Liver (tissue), 9 donors: ENCODE data around the gene COL6A3. TPM values are rescaled to one million over a fixed set of nuclear protein-coding genes. Genes with fewer than 3 reads are reported as not detected.

Source experiments
- DNase-seq: peaks from one replicate; pipeline ENCODE4 v3.0.0-alpha.2; 2017; ENCODE audit warnings: low spot score
- H3K27ac ChIP-seq, 2 donors: one replicate each; pipeline ENCODE4 v1.7.0; 2013; ENCODE audit warnings: inconsistent platforms in 2 of 2, low read length in 2 of 2, control low read depth in 1 of 2, low read depth in 1 of 2, mild to moderate bottlenecking in 1 of 2
- H3K27me3 ChIP-seq, 4 donors: one replicate each; pipeline versions ENCODE4 v1.6.1 to v1.7.0; 2013; ENCODE audit warnings: low read length in 3 of 4, inconsistent platforms in 1 of 4, mild to moderate bottlenecking in 1 of 4, moderate library complexity in 1 of 4; ENCODE audit not compliant: control insufficient read depth in 4 of 4, insufficient read depth in 4 of 4
- H3K36me3 ChIP-seq, 4 donors: one replicate each; pipeline versions ENCODE4 v1.6.1 to v1.7.0; 2013; ENCODE audit warnings: low read length in 3 of 4, mild to moderate bottlenecking in 3 of 4, low read depth in 1 of 4, moderate library complexity in 1 of 4; ENCODE audit not compliant: control insufficient read depth in 4 of 4, insufficient read depth in 3 of 4
- H3K4me1 ChIP-seq, 4 donors: one replicate each; pipeline versions ENCODE4 v1.6.1 to v1.7.0; 2013; ENCODE audit warnings: low read length in 3 of 4, mild to moderate bottlenecking in 3 of 4, moderate library complexity in 1 of 4; ENCODE audit not compliant: control insufficient read depth in 4 of 4, insufficient read depth in 4 of 4
- H3K4me3 ChIP-seq, 3 donors: one replicate each; pipeline versions ENCODE4 v1.6.1 to v1.7.0; 2013; ENCODE audit warnings: low read length in 3 of 3, control low read depth in 1 of 3, low read depth in 1 of 3, mild to moderate bottlenecking in 1 of 3
- H3K9ac ChIP-seq, 2 donors: one replicate each; pipeline ENCODE4 v1.7.0; 2013; ENCODE audit warnings: low read length in 2 of 2, mild to moderate bottlenecking in 2 of 2, moderate library complexity in 2 of 2, control low read depth in 1 of 2, low read depth in 1 of 2
- H3K9me3 ChIP-seq, 4 donors: one replicate each; pipeline versions ENCODE4 v1.6.1 to v1.7.0; 2013; ENCODE audit warnings: low read length in 3 of 4; ENCODE audit not compliant: control insufficient read depth in 4 of 4
- FOXA1 ChIP-seq: IDR thresholded peaks from 2 replicates; pipeline ENCODE4 v1.6.1; 2016; ENCODE audit warnings: antibody characterized with exemption
- FOXA2 ChIP-seq: IDR thresholded peaks from 2 replicates; pipeline ENCODE4 v1.6.1; 2016; ENCODE audit warnings: antibody characterized with exemption
- GABPA ChIP-seq, 2 donors: IDR thresholded peaks in 1 of 2; conservative IDR thresholded peaks in 1 of 2; 2 replicates each; pipeline ENCODE4 v1.6.1; 2016; ENCODE audit warnings: antibody characterized with exemption in 2 of 2, mild to moderate bottlenecking in 1 of 2, moderate library complexity in 1 of 2
- HNF4A ChIP-seq, 2 donors: conservative IDR thresholded peaks; 2 replicates each; pipeline ENCODE4 v1.6.1; 2016; ENCODE audit warnings: antibody characterized with exemption in 2 of 2, mild to moderate bottlenecking in 2 of 2
- HNF4G ChIP-seq: IDR thresholded peaks from 2 replicates; pipeline ENCODE4 v1.6.1; 2016; ENCODE audit warnings: antibody characterized with exemption
- JUND ChIP-seq, 2 donors: IDR thresholded peaks; 2 replicates each; pipeline ENCODE4 v1.6.1; 2016; ENCODE audit warnings: antibody characterized with exemption in 2 of 2
- MAX ChIP-seq: IDR thresholded peaks from 2 replicates; pipeline ENCODE4 v1.6.1; 2016; ENCODE audit warnings: antibody characterized with exemption
- REST ChIP-seq: IDR thresholded peaks from 2 replicates; pipeline ENCODE4 v1.6.1; 2016; ENCODE audit warnings: antibody characterized with exemption, mild to moderate bottlenecking
- RXRA ChIP-seq, 2 donors: IDR thresholded peaks; 2 replicates each; pipeline ENCODE4 v1.6.1; 2017 to 2018; ENCODE audit warnings: antibody characterized with exemption in 2 of 2, mild to moderate bottlenecking in 1 of 2
- SP1 ChIP-seq: IDR thresholded peaks from 2 replicates; pipeline ENCODE4 v1.6.1; 2018; ENCODE audit warnings: antibody characterized with exemption, mild to moderate bottlenecking
- TAF1 ChIP-seq: conservative IDR thresholded peaks from 2 replicates; pipeline ENCODE4 v1.6.1; 2016; ENCODE audit warnings: antibody characterized with exemption, mild to moderate bottlenecking
- YY1 ChIP-seq: IDR thresholded peaks from 2 replicates; pipeline ENCODE4 v1.6.1; 2016; ENCODE audit warnings: antibody characterized with exemption, mild to moderate bottlenecking
- ZBTB33 ChIP-seq: IDR thresholded peaks from 2 replicates; pipeline ENCODE4 v1.6.1; 2016; ENCODE audit warnings: antibody characterized with exemption
- WGBS: extraction: QIAGEN DNeasy Blood & Tissue Kit; methylation state at CpG from one replicate; pipeline ENCODE4 v1.1.7; 2013; 5-methylcytosine and 5-hydroxymethylcytosine counted together
- polyA plus RNA-seq, 2 donors: library from polyadenylated mRNA; stranded (reverse) in 1 of 2; unstranded in 1 of 2; fragments of 200-250 nt in 1 of 2; fragments of >200 nt in 1 of 2; fragmentation: Nextera tagmentation in 1 of 2; extraction: Ambion mirVana in 1 of 2; gene quantifications; one replicate each; pipeline versions ENCODE4 v1.2.1 to v1.2.3, GENCODE V29; 2013 to 2015
- total RNA-seq, 2 donors: library from RNA; depleted of rRNA; stranded (reverse); fragments of >200 nt; gene quantifications; one replicate each; pipeline ENCODE4 v1.2.3, GENCODE V29; 2014
- TF ChIP-seq, protein P1 (sequence below): IDR thresholded peaks from 2 replicates; pipeline ENCODE4 v1.6.1; 2016; ENCODE audit warnings: antibody characterized with exemption
- donor health status: healthy.
- donor health status: healthy.
- donor health status: healthy.
- donor health status: healthy.
- donor health status: healthy.

The COL6A3 gene
- total and polyA plus RNA-seq, 4 donors = 1.7 to 28.7 (median 17.5) TPM

DNA sequence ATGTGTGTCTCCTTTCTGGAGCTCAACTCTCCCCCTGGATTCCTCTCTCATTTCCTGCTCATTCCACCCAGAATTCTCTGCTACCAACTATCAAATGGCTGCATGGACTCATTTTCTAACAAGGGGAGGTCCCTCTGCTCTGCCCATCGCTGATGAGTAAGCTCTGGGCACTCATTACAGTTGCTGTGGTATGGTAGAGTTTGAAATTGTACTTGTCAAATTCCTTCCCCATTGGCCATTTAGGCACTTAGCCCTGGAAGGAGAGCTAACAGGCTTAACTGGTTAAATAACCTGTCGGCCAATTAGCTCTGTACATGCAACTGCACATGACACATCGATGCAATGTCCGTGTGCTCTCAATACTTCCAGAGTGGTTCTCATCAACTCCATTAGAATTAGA lies 20.4 kb downstream of the COL6A3 start:
- no peaks in the 10 kb centered on the region for H3K9me3 ChIP-seq
- no peak for TF ChIP-seq FOXA2
- no peak for TF ChIP-seq REST
- TF ChIP-seq, protein P1, sequence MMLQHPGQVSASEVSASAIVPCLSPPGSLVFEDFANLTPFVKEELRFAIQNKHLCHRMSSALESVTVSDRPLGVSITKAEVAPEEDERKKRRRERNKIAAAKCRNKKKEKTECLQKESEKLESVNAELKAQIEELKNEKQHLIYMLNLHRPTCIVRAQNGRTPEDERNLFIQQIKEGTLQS = no peak
- no peak for TF ChIP-seq RXRA (IDR thresholded peaks at IDR 0.05)
- TF ChIP-seq SP1 = no peak
- no peak for TF ChIP-seq JUND (IDR thresholded peaks at IDR 0.05)
- TF ChIP-seq FOXA1 = no peak
- no peak for TF ChIP-seq HNF4G
- TF ChIP-seq YY1 = no peak
- no peak for TF ChIP-seq ZBTB33
- no peak for TF ChIP-seq GABPA (IDR thresholded peaks at IDR 0.05 in 1 of 2, conservative IDR thresholded peaks at IDR 0.05 in 1 of 2)
- WGBS = 82% methylated on average over 4 of the region's 4 CpGs

GRCh38 chr2:237392186-237392585 lies 21.8 kb downstream of the COL6A3 start:
- Histone ChIP-seq H3K4me3 (no peak overlapping the region), H3K9me3 (no peaks in the 10 kb centered on the region), H3K9ac (no peak overlapping the region), H3K36me3 (peaks cover 0 to 1% (median 0%) of the 10 kb centered on the region in 4 donors), H3K27me3 (peaks cover 0 to 3% (median 0%) of the 10 kb centered on the region in 4 donors), H3K4me1 (no peaks in the 10 kb centered on the region), H3K27ac (no peak overlapping the region)
- DNase-seq = no peak
- 91% methylated on average over 1 of the region's 1 CpG for WGBS
- no peak for TF ChIP-seq MAX
- TF ChIP-seq FOXA2 = no peak
- TF ChIP-seq HNF4A (conservative IDR thresholded peaks at IDR 0.05) = no peak
- no peak for TF ChIP-seq YY1
- no peak for TF ChIP-seq SP1
- TF ChIP-seq TAF1 = no peak

More for the DNA sequence above, 20.4 kb downstream of the COL6A3 start:
- Histone ChIP-seq H3K36me3 (no peaks in the 10 kb centered on the region), H3K4me1 (no peaks in the 10 kb centered on the region), H3K9ac (no peak overlapping the region), H3K4me3 (no peak overlapping the region), H3K27ac (no peak overlapping the region), H3K27me3 (peaks cover 0 to 3% (median under 1%) of the 10 kb centered on the region in 4 donors)
- no peak for DNase-seq
